ENCODE measurements around the gene EXOC4.

EXOC4 gene

DNA sequence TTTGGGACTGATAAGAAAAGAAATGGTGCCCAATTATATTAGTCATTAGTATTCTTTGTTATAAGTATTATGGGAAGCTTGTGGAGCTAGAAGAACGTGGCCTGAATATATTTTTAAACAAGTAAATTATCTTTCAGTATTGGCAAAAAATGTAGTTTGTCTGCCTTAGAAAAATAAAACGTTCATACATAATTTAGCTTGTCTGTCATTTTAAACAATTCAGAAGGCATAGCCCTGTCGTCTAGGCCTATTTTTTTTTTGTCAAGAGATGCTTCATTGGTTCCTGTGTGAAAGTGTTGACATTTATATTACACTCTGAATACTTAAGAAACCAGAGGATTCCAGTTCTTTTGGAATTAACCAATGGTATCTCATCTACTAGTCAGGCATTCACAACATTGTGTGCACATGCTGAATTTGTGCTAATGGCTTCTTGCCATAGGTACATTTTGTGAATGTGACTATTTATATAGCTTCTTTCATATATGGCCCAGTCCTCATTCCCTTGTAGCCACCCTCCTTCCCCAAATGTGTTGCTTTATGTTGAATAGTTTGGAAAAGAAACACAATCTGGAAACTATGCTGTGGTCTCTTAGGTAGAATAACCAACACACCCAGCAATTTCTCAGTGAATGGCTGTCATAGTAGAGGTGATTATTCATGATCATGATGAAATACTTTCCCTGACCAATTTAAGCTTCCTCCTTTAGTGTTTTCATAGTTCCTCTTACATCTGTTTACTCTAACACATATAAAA, 435.8 kb downstream of the EXOC4 start:
- no peak for DNase-seq

DNA sequence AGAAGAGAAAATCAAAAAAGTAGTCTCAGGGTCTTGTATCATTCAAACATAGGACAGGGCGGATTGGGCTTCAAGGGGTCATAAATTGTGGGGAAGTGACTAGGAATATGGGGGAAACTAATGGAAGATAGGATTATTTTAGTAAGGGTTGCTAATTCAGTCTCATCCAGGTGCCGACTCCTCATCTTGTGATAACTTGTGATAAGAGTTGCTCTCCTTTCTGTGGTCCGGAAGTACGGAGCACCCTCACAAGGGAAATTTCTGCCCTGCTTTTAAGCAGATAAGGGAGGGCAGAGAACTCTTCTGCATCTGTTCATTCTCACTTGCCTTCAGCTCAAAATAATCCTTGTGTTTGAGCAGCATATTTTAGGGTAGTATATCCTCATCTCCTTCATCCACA, 437.9 kb downstream of the EXOC4 start:
- no peak for DNase-seq

DNA sequence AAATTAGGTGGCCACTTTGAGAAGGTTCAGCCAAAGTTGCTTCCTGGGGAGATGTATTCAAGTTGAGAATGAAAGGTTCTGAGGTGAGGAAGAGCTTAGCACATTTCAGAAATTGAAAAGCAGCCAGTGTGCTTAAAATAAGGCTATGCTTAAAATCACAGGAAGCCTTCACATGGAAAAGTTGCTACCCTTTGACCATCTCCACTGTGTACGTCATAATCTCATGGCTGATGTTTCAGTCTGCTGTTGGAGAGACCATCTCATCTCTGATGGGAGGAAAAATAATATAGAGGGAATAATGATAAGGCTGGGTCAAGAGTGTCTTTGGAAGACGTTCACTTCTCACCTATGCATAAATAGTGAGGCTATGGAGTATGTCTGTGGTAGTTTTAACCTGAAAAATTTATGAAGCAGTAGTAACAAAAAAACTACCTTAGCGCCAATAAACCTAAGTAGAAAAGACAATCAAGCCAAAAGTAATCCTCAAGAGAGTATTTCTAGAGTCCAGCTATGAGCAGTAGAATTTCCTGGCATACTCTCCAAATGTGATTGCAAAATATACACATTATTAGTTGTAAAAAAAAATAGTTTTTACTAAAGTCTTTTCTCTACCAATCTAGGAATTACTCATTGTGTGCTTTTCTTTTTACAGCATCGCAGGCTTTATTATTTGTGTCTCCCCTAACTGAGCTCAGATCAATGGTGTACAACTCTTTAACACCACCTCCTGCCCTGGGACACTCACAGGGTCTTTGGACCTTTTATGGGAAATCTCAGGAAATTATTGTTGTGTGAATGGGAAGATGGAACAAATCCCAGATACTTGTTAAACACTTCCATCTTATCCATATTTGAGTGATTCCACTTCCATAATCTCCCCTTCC, 439.1 kb downstream of the EXOC4 start:
- no peak for DNase-seq

DNA sequence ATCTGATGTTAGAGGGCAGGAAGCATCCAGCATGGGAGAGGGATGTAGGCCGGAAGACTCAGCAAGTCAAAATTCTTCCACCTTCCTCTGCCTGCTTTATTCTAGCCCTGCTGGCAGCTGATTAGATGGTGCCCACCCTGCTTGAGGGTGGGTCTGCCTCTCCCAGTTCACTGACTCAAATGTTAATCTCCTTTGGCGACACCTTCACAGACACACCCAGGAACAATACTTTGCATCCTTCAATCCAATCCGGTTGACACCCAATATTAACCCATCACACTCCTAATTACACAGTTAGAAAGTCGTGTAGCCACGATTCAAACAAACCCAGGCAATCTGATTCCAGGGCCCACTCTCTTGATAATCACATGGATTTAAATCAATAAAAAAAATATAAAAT, 440.4 kb downstream of the EXOC4 start:
- DNase-seq, result no peak

DNA sequence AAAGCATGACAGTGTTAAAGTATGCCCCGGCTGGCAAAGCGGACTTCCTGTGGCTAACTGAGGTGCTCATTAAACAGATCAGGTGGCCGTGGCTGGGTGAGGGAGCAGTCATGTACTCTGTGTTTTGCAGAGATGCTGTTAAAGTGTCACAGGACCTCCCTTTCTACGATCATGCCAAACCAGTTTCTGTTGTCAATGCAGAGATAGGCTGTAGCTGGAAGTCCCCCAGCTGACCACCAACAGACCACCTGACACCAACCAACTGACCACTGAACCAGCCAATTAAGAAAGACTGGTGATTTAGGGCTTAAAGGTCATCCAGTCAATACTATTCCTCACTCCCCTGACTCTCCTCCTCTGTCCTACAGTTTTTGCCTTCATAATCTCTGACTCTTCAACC, 443.2 kb downstream of the EXOC4 start:
- DNase-seq, result no peak

DNA sequence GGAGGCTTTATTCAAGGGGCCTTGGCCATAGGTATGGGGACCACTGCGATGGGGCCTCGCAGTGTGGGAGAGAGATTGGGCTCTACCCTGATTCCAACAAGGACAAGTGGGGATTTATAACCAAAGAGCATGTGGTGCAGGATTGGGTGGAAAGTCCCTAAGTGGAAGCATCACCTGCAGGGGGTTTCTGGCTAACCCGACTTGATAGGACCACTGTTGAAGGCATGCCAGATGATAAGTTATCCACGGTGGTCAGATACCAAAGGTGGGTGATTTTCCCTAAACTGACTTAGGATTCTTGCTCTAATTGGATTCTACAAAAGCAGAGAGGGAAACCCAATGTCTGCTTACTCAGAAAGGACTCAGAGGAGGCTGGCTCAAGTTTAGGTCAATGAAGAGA, 444.7 kb downstream of the EXOC4 start:
- no peak for DNase-seq

DNA sequence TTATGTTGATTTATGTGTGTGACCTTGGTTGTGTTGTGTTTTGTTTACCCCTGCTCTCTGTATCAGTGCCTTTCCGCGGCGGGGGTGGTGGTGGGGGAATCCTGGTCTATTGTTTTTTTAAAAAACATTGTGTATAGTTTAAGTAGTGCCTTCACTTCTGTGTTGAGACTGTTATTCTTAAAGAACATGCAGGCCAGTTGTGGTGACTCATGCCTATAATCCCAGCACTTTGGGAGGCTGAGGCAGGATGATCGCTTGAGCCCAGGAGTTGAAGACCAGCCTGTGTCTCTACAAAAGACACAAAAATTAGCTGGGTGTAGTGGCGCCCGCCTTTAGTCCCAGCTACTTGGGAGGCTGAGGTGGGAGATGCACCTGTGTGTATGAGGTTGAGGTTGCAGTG, 445.2 kb downstream of the EXOC4 start:
- no peak for DNase-seq

DNA sequence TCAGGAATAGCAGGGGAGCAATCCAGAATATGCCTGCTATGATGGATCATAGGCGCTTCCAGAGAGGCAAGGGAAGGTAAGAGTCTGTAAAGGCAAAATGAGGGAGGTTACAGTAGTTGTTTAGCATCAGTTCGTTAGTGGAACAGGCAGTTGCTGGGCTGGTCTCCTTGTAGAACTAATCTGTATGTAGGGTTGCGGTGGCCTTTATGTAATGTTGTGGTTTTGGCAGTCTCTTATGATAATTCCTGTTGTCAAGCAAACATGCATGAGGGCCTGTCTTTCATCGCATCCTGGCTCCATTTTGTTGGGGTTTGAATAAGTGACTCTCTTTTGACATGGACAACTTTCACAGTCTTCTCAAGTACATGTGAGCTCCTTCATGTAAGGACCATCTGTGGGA, 446.5 kb downstream of the EXOC4 start:
- DNase-seq, result no peak

DNA sequence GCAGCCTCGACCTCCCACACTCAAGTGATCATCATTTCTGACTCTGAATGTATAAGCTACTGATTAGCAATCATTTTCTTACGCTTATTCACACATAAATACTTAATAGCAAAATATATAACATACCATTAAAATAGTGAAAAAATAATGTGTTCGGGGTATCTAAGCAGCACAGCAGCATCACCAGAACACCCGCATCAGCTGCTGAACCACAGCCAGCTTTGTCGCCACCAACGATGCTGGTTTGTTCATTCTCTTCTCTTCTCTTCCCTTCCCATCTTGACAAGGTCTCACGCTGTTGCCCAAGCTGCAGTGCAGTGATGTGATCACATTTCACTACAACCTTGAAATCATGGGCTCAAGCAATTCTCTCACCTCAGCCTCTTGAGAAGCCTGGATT, 449.2 kb downstream of the EXOC4 start:
- DNase-seq, result no peak

DNA sequence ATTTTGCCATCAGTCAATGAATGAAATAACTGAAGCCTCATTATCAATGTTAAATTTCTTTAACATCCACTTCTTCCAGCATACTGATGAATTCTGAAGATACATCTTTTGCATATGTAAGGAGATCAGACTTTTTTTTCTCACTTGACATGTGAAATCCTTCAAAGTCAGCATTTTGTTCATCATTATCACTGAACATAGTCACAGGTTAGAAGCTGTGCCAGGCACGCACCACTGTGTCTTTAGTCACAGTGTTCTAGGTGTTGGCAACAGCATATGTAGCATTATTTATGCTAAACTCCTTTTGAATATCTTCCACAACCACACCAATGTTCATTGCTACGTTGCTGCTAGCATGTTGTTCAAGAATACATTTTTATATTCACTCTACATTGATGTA, 450.1 kb downstream of the EXOC4 start:
- DNase-seq, result no peak

DNA sequence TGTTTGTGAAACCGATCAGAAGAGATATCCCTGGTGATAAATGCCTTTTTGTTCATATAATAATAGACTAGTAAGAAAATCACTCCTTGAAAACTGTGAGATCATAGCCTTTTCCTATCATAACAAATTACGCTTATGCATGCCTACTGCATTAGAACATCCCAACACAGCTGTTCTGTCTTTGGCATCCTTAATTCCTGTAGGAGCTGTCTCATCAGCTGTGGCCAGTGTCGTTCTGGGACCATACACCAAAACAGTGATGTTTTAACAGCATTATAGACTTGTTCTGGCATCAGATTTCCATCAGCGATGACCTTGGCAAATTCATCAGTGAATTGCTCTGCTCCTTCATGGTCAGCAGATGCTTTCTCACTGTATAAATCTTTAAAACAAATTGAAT, 450.7 kb downstream of the EXOC4 start:
- DNase-seq, result no peak

DNA sequence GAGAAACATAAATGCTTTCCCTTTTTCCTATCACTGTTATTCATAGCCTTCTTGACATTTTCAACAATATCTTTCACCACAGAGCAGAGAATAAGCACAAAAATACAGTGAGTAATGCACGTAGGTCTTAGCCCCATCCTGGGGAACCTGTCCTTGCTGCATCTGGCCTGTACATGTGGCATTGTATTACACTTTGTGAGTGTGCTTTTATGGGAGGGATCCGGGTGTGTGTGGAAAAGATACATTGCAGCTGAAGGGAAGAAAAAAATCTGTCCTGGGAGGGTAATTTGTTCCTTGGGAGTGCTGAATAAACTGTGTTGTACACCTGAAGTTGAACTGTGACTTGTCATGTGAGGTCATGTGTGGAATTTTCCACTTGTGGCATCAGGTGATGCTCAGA, 451.6 kb downstream of the EXOC4 start:
- no peak for DNase-seq

DNA sequence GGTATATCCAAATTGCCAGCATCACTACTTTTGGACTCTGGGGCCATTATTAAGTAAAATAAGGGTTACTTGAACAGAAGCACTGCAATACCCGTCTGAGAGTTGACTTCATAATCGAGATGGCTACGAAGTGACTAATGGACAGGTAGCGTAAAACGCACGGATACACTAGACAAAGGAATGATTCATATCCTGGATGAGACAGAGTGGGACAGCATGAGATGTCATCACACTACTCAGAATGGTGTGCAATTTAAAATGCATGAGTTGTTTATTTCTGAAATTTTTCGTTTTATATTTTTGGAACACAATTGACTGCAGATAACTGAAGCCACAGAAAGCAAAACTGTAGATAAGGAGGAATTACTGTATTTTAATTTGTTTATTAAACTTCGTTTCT, 452.7 kb downstream of the EXOC4 start:
- DNase-seq, result no peak

DNA sequence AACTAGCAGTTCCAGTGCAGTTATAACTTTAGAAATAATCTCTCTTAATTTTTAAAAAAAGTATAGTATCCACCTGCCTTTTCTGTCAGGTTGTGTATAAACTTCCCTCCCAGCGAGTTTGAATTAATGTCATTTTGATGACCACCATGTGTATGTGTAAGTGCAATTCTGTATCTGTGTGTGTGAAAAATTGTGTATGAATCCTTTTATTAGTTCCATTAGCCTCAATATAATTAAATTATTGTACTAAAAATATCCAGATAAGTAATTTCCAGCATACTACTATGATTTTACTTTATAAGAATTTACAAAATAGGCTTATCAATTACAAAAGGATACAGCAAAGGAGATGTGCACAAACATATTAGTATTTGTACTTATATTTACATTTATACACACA, 453.1 kb downstream of the EXOC4 start:
- no peak for DNase-seq

DNA sequence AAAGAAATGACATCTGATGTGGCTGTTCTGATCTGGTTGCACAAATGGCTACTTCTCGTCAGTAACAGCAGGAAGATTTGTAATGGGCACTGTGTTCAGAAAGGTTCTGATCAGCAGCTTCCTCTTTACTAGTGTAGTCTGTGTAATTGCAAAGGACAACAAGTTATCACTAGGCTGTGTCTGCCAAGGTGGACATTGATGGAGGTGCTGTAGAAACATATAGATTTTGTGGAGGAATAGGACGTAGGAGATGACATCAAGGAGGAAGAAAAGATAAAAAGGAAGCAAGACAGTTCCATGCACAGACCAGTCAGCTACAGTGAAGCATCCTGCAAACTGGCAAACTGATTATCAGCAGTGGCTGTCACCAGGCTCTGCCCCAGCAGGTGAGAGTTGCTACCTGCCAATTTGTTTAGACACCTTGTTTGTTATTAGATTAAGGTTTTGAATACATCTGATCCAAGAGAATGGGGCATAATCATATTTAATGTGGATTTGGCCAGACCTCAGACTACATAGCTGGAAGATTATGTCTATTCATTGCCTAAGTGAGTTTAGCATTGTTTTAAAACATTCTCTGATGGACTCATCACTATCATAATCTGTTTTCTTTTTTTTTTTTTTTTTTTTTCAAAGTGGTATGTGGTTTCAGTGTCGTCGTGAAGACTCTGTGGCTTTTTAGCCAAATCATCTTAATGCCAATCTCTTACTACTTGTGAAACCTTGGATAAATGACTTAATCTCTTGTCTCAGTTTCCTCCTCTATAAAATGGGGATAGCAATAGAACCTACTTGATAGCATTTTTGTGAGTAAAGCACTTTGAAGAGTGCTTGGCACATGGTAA, 456.4 kb downstream of the EXOC4 start:
- DNase-seq, result no peak

DNA sequence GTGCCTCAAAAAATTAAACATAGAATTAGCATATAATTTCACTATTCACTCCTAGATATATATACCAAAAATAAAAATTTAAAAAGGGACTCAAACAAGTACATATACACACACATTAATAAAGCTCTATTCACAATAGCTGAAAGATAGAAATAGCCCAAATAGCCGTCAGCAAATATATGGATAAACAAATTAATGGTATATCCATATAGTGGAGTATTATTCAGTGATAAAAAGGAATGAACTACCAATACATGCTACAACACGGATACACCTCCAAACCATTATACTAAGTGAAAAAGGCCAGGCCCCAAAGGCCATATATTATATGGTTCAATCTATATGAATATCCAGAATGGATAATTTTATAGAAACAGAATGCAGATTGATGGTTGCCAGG, 459.7 kb downstream of the EXOC4 start:
- no peak for DNase-seq

DNA sequence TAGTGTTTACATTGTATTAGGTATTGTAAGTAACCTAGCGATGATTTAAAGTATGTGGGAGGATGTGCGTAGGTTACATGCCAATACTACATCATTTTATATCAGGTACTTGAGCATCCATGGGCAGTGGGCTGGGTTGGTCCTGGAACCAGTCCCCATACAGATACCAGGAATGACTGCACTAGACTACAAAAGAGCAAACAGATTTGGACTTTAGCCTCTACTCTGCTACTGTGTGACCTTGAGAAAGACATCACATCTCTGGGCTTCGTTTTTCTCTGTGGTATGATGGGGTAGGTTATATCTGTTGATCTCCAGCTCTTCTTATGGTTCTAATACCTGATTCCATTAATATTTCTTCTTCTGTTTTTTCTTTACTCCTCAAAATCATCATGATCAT, 461.8 kb downstream of the EXOC4 start:
- DNase-seq, result no peak

DNA sequence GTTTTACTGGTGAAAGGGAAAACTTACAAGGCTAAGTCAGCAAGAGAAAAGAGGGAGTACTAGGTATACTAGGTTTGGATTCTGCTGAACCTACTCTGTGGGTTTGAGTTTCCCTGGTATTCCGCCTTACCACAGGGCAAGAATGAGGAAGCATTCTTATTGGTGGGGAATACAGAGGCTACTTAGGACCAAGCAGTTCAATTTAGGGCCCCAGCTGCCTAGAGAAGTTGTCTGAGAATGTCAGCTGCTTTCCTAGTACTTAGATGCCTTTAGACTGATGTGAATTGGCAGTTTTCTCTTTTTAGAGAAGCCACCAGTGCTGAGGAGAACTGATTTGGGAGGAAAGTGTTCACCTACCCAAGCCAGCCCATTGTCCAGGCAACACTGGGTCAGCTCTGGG, 465.3 kb downstream of the EXOC4 start:
- DNase-seq, result no peak

DNA sequence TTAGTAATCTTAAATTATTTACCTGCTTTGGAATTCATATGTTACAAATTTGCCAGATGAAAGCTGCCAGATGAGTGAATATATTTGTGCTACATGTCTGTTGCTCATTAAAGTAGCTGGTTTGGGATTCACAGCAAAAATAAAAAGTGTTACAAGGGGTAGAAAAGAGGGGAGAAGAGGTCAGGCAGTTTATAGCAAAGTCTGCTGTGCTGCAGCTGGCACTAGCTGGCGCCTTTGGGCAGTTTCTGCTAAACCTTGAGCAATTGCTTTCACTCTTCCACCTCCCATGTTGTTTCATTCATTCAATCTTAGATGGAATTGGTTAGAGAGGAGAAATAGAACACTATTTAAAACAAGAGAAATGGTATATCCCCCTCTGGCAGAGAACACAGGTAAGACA, 470.2 kb downstream of the EXOC4 start:
- DNase-seq, result no peak

DNA sequence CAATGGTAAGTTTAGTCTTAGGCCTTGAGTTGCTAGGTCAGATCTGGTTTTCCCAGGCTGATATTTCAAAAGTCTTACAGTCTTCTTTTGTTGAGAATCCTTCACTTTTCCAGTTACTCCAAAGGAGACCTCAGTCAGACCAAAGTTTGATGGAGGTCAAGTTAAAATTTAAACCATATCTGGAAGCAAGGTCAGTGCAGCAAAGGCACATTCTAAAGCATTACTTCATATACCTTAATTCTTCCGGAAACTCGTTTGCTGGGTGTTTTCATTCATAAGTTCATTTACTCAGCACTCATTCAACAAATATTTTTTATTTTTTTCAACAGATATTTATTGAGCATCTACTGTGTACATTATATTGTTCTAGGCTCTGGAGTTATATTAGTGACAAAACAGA, 471.3 kb downstream of the EXOC4 start:
- no peak for DNase-seq

DNA sequence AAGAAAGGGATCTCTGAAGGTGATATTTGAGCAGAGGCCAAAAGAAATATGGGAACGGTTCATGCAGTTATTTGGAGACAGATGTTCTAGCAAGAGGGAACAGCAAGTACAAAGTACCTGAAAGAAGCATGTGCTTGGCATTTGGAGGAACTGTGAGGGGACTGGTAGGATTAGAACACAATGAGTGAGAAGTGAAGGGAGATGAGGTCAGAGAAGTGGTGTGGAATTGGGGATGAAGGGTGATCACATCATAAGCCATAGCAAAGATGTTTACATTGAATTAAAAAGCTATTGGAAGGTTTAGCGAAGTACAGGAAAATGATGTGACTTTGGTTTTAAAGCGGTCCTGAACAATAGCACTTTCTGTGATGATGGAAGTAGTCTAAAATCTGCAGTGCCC, 471.8 kb downstream of the EXOC4 start:
- no peak for DNase-seq

DNA sequence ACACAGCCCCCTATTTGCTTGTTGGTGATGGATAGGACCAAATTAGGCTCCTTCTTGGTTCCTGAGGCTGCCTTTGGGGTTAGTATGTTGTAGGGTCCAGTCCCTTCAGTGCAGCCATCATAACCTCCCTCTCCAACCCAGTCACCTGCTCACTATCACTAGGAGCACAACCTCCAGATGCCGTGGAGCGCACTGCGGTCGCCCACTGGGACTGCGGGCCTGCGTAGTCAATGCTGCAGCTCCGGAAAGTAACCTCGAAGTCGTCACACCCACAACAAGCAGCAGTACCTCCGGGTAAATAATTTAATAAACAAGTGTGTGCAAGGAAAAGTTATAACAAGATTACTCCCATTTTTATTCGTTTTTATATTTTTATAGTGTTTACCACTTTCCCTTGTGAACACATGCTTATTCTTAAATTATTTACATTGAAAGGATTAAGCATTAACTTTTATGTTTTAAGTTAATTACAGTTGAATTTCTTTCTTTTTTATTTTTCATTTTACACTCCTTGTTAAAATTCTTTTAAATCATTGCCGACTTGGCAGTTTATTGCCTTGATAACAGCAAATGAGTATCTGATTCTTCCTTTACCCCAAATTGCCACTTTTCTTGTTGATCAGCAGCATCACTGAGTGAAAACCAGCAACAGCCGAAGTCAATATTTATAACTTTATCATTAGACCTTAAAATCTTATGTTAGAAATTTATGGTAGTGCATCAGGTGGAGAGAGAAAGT, 474.8 kb downstream of the EXOC4 start:
- no peak for DNase-seq

DNA sequence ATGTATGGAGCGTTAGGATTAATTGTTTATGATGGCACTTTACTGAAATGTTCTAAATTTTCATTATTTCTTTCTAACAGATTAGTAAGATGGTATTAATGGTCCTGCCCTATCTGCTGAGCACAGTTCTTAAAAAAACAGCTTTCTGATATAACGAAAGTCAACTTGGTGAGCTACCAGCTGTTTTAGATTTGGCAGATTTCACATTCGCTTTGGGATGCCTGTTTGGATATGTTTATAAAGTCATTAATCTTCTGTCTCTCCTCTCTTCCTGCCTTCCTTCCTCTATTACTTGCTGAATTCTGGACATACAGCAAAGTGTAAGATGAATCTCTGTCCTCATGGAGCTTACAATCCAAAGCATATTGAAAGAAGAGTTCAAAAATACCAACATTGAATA, 477.5 kb downstream of the EXOC4 start:
- no peak for DNase-seq
